Measurements from ENCODE around the gene RRAD.
"Not testable (repeated sequence)": the region's sequence is repeated elsewhere in the genome, so short reads cannot be mapped to it uniquely, and the experiment has no call there.

The RRAD gene

DNA sequence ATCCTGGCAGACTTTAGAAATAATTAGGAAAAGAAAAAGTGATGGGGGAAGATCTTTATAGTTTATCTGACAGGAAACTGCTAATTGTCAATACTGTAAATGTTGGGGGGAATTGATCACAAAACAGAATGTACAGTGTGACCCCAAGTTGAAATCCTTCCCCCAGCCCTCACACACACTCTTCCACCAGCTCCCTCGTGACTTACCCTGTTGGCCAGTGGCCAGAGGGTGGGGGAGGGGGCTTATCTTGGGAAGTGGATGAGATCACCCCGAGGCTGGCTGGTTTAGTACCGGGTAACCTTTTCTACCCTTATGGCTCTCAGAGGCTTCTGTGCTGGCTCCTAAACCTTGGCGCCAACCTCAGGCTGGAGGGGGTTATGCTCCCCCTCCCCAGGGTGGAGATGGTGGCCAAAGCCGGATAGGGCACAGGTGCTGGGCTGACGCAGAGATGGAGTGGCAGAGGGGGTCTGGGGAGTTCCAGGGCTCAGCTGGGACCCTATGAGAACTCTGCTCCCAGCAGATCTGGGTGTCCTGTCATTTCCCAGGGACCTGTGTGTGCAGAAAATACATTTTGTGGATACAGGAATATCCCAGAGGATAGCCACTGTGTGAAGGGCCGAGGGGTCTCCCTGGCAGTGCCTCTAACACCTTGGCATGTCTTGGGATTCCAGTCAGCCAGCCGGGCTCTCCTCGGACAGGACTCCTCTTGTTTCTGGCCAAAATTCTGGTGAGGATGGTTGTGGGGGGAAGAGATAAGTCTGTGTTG lies 25.2 kb downstream of the RRAD start:
- Mint-ChIP-seq H3K36me3 (ENCODE audit: low read depth) (no peaks in the 10 kb centered on the region), H3K27me3 (ENCODE audit: low read depth) (no peaks in the 10 kb centered on the region), H3K4me1 (ENCODE audit: low read depth) (no peaks in the 10 kb centered on the region), H3K4me3 (no peak overlapping the region), H3K9me3 (no peaks in the 10 kb centered on the region), H3K27ac (no peak overlapping the region)
- DNase-seq (ENCODE audit: low spot score) = no peak

DNA sequence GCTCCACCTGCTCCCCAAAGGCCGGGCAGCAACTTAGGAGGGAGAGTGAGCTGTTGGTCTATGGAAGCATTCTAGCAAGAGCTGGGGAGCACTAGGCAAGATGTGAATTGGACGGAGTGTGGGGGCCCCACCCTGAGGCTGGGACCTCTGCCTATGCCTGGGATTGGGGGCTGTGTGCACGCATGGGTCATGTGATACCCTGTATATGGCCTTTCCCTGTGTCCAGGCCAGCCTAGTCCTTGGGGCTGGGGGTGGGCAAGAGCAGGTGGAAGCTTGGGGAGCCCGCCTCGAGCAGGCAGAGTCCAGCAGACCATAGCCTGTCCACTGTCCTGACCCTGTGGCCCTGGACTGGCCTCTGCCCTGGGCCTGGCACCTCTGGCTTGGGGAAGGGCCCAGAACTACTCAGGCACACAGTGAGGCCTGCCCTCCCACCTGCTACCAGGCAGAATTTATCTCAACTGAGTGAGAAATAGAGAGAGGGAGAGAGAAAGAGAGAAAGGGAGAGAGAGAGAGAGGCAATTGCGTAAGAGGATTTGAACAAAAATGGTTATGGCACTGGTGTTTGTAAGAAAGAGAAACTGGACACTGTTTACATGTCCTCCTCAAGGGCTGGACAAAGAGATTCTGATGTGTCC lies 25.9 kb downstream of the RRAD start:
- no peaks in the 10 kb centered on the region for H3K36me3 Mint-ChIP-seq (ENCODE audit: low read depth)
- no peaks in the 10 kb centered on the region for H3K4me1 Mint-ChIP-seq (ENCODE audit: low read depth)
- H3K27me3 Mint-ChIP-seq (ENCODE audit: low read depth) = no peaks in the 10 kb centered on the region
- H3K9me3 Mint-ChIP-seq = no peaks in the 10 kb centered on the region
- no peak overlapping the region for H3K4me3 Mint-ChIP-seq
- H3K27ac Mint-ChIP-seq = no peak overlapping the region
- DNase-seq (ENCODE audit: low spot score) = no peak

DNA sequence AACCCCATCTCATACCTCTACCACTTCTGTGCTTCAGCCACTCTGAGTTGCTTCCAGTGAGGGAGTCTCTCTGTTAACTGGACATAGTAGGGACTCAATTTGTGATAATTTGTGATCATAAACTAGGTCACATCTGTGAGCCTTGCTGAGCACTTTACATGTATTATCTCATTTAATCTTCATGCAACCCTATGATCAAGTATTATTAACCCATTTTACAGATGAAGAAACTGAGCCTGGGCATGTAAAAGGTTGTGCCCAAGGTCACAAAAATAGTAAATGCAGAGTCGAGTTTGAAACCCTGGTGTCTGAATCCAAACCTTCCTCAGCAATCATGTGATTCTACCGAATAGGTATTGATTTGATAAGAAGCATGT lies 26.4 kb downstream of the RRAD start:
- Mint-ChIP-seq H3K27ac (no peak overlapping the region), H3K9me3 (no peaks in the 10 kb centered on the region), H3K4me1 (ENCODE audit: low read depth) (no peaks in the 10 kb centered on the region), H3K27me3 (ENCODE audit: low read depth) (no peaks in the 10 kb centered on the region), H3K4me3 (no peak overlapping the region), H3K36me3 (ENCODE audit: low read depth) (no peaks in the 10 kb centered on the region)
- no peak for DNase-seq (ENCODE audit: low spot score)

DNA sequence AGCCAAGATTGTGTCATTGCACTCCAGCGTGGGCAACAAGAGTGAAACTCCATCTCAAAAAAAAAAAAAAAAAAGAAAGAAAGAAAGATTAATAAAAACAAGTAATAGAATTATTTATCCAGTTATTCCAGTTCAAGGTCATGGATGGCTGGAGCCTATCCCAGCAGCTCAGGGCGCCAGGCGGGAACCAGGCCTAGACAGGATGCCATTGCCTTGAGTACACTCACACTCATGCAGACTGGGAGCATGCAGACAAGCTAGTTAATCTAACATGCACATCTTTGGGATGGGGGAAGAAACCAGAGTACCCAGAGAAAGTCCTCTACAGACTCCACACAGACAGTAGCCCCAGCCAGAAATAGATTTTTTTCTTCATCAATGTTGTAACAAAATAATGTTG lies 27.1 kb downstream of the RRAD start:
- DNase-seq (ENCODE audit: low spot score) = no peak
- no peaks in the 10 kb centered on the region for H3K9me3 Mint-ChIP-seq

DNA sequence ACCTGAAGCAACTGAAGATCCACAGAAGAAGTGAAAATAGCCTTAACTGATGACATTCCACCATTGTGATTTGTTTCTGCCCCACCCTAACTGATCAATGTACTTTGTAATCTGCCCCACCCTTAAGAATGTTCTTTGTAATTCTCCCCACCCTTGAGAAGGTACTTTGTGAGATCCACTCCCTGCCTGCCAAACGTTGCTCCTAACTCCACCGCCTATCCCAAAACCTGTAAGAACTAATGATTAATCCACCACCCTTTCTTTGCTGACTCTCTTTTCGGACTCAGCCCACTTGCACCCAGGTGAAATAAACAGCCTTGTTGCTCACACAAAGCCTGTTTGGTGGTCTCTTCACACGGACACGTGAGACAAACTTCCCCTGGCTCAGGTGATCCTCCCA lies 28.7 kb downstream of the RRAD start:
- H3K4me3 Mint-ChIP-seq; H3K9me3 Mint-ChIP-seq; DNase-seq (ENCODE audit: low spot score); H3K27ac Mint-ChIP-seq; H3K36me3 Mint-ChIP-seq (ENCODE audit: low read depth); H3K27me3 Mint-ChIP-seq (ENCODE audit: low read depth); H3K4me1 Mint-ChIP-seq (ENCODE audit: low read depth): not testable (repeated sequence)

More for the DNA sequence above, 27.1 kb downstream of the RRAD start:
- Mint-ChIP-seq H3K27ac (no peak overlapping the region), H3K27me3 (ENCODE audit: low read depth) (no peaks in the 10 kb centered on the region), H3K36me3 (ENCODE audit: low read depth) (peaks cover under 1% of the 10 kb centered on the region), H3K4me1 (ENCODE audit: low read depth) (peaks cover under 1% of the 10 kb centered on the region), H3K4me3 (no peak overlapping the region)

DNA sequence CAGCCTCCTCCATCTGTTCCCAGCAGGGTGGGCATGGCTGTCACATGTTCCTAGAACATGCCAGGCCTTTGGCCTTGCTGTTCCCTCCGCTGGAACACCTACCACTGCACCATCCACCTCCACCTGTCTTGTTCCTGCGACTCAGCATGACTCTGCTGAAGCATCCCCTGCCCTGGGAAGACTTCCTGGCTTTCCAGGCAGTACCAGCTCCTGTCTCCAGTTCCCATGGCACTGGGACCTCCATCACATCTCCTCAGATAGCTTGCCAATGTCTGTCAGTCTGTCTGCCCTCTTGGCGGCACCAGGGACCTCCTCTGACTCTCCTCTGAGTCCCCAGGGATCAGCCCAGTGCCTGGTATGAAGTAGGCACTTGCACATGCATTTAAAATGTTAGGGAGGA lies 29.3 kb downstream of the RRAD start:
- no peaks in the 10 kb centered on the region for H3K27me3 Mint-ChIP-seq (ENCODE audit: low read depth)
- H3K9me3 Mint-ChIP-seq = no peaks in the 10 kb centered on the region
- peaks cover 6% of the 10 kb centered on the region for H3K36me3 Mint-ChIP-seq (ENCODE audit: low read depth)

DNA sequence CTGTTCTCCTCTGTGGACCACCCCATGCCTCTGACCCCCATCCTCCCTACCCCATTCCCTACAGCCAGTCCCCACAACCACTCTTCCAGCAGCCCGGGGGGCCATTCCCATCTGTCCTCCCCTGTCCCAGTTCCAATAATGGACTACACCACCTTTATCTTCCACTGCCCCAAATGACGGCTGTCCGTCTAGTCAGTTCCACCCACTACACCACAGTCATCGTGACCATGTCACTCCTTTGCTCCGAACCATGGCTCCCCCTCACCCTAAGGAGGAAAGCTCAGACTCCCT lies 29.7 kb downstream of the RRAD start:
- Mint-ChIP-seq H3K27me3 (ENCODE audit: low read depth) (no peaks in the 10 kb centered on the region), H3K36me3 (ENCODE audit: low read depth) (peaks cover 6% of the 10 kb centered on the region), H3K4me3 (no peak overlapping the region), H3K4me1 (ENCODE audit: low read depth) (peaks cover 6% of the 10 kb centered on the region), H3K9me3 (no peaks in the 10 kb centered on the region), H3K27ac (no peak overlapping the region)
- no peak for DNase-seq (ENCODE audit: low spot score)

More for the DNA sequence above, 29.3 kb downstream of the RRAD start:
- Mint-ChIP-seq H3K4me3 (no peak overlapping the region), H3K4me1 (ENCODE audit: low read depth) (peaks cover 6% of the 10 kb centered on the region), H3K27ac (no peak overlapping the region)
- DNase-seq (ENCODE audit: low spot score) = no peak

DNA sequence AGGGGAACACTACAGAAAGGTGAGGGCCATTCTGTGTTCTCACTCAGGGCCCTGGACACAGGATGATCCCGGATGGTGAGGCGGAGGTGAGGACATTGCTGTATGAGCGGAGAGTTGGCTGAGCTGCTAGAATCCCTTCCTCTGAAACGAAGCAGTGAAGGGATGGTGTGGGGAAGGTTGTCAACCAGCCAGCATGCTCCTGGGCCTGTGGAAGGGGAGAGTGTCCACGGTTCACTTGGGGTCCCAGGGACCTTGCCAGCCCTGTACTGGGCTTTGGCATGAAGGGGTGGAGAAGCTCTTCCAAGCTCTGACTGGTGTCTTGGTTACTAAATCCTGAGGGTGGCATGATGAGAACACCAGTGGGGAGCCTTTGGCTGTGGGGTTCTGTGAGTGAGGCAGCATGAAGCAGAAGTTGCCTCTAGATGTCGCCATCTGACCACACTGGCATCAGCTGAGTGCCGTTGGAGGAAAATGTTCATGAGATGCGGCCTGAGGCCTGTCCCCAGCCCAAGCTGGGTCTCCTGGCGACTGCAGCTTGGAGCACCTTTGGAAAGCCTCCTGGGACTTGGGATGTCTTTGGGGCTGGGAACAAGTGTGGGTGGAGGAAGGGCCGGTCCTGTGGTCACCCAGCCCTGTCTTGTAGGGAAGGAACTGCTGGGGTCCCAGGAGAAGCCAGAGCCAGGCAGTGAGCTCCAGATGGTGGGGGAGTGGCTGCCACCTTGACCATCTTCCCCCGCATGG lies 30.2 kb downstream of the RRAD start:
- DNase-seq (ENCODE audit: low spot score) = peak; percentile 55
- H3K4me1 Mint-ChIP-seq (ENCODE audit: low read depth) = peaks cover 6% of the 10 kb centered on the region
- H3K36me3 Mint-ChIP-seq (ENCODE audit: low read depth) = peaks cover 6% of the 10 kb centered on the region
- no peaks in the 10 kb centered on the region for H3K27me3 Mint-ChIP-seq (ENCODE audit: low read depth)
- no peak overlapping the region for H3K4me3 Mint-ChIP-seq
- H3K27ac Mint-ChIP-seq = peak overlapping the region; percentile 7
- no peaks in the 10 kb centered on the region for H3K9me3 Mint-ChIP-seq

DNA sequence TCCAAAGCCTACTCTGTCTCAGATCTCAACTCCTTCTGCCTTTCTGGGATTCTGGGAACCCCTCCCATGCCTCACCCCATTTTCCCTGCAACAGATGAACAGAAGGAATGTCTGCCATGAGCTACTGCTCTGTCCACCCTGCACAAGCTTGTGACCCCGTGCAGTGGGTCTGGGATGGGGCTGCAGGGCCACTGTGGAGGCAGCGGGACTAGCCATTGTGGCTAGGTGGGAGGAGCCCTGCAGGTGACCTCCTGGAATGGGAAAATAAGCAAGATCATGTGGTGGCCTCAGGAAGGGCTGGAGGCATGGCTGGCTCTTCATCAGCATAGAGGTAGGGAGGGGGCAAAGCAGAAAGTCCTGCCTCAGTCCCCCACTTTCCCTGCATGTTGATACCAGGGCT lies 31.3 kb downstream of the RRAD start:
- DNase-seq (ENCODE audit: low spot score) = no peak
- peaks cover 6% of the 10 kb centered on the region for H3K4me1 Mint-ChIP-seq (ENCODE audit: low read depth)
- no peaks in the 10 kb centered on the region for H3K9me3 Mint-ChIP-seq
- no peak overlapping the region for H3K27ac Mint-ChIP-seq
- no peaks in the 10 kb centered on the region for H3K27me3 Mint-ChIP-seq (ENCODE audit: low read depth)
- H3K36me3 Mint-ChIP-seq (ENCODE audit: low read depth) = peaks cover 9% of the 10 kb centered on the region
- H3K4me3 Mint-ChIP-seq = no peak overlapping the region

DNA sequence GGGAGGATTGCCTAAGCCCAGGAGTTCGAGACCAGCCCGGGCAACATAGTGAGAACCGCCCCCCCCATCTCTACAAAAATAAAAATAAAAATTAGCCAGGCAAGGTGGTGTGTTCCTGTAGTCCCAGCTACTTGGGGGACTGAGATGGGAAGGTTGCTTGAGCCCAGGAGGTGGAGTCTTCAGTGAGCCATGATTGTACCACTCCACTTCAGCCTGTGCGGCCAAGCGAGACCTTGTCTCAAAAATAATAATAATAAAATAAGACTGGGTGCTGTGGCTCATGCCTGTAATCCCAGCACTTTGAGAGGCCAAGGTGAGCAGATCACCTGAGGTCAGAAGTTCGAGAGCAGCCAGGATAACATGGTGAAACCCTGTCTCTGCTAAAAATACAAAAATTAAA lies 33.5 kb downstream of the RRAD start:
- H3K4me3 Mint-ChIP-seq = no peak overlapping the region
- no peaks in the 10 kb centered on the region for H3K9me3 Mint-ChIP-seq
- DNase-seq (ENCODE audit: low spot score) = no peak
- no peaks in the 10 kb centered on the region for H3K27me3 Mint-ChIP-seq (ENCODE audit: low read depth)
- no peak overlapping the region for H3K27ac Mint-ChIP-seq
- H3K36me3 Mint-ChIP-seq (ENCODE audit: low read depth) = peaks cover 18% of the 10 kb centered on the region
- H3K4me1 Mint-ChIP-seq (ENCODE audit: low read depth) = peaks cover 14% of the 10 kb centered on the region

DNA sequence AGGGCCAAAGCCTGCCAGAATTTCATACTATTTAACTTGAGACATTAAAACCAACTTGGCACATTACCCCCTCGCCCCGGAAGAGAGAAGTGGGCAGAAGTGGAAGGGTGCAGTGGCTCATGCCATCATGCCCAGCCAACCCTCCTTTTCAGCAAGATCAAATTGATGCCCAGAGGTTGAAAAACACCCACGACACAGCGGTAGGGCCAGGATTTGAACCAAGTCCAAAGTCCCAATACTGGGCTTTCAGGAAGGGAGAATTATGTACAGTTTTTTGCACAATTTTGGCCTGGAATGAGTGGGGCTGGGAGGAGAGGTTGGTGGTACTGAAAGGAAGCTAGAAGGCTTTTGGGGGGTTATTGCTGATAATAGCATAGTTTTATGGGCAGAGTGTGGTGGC lies 34.0 kb downstream of the RRAD start:
- Mint-ChIP-seq H3K27ac (no peak overlapping the region), H3K36me3 (ENCODE audit: low read depth) (peaks cover 22% of the 10 kb centered on the region), H3K9me3 (no peaks in the 10 kb centered on the region), H3K4me1 (ENCODE audit: low read depth) (peaks cover 18% of the 10 kb centered on the region), H3K4me3 (no peak overlapping the region), H3K27me3 (ENCODE audit: low read depth) (no peaks in the 10 kb centered on the region)
- DNase-seq (ENCODE audit: low spot score) = no peak

DNA sequence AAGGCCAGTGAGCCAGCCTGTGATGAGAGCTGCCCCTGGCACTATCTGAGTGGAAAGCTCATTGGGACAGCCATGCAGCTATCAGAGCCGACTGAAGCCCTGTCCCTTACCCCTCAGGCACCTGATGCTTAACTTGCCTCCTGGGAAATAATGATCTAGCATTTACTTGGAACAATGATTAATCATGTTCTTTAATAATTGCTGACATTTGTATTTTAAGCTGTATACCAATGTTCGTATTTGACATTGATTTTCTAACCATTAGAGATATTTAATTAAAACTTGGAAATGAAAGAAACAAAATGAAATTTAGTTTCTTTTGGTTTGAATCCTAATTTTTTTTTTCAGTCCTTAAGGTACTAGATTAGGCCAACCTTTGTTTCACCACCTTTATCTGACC lies 34.5 kb downstream of the RRAD start:
- Mint-ChIP-seq H3K27ac (no peak overlapping the region), H3K4me3 (no peak overlapping the region), H3K4me1 (ENCODE audit: low read depth) (peaks cover 21% of the 10 kb centered on the region), H3K9me3 (no peaks in the 10 kb centered on the region), H3K27me3 (ENCODE audit: low read depth) (no peaks in the 10 kb centered on the region), H3K36me3 (ENCODE audit: low read depth) (peaks cover 23% of the 10 kb centered on the region)
- no peak for DNase-seq (ENCODE audit: low spot score)

DNA sequence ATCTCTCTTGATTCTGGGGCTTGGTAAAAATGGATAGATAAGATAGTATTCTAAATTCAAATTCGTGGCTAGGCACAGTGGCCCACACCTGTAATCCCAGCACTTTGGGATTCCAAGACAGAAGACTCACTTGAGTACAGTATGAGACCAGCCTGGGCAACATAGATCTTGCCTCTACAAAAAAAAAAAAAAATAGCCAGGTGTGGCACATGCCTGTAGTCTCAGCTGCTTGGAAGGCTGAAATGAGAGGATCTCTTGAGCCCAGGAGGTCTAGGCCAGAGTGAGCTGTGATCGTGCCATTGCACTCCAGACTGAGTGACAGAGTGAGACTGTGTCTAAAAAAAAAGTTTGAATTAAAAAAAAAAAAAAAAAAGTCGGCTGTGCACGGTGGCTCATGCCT lies 35.7 kb downstream of the RRAD start:
- Mint-ChIP-seq H3K4me1 (ENCODE audit: low read depth) (peaks cover 29% of the 10 kb centered on the region), H3K27me3 (ENCODE audit: low read depth) (no peaks in the 10 kb centered on the region), H3K9me3 (no peaks in the 10 kb centered on the region), H3K27ac (no peak overlapping the region), H3K4me3 (no peak overlapping the region), H3K36me3 (ENCODE audit: low read depth) (peaks cover 33% of the 10 kb centered on the region)
- no peak for DNase-seq (ENCODE audit: low spot score)
